NCI-H748 treated with DMSO at 0.1 percent for 48 hours (cell line): ENCODE data around the gene CREG2.
"Not testable (repeated sequence)": the region's sequence is repeated elsewhere in the genome, so short reads cannot be mapped to it uniquely, and the experiment has no call there.

Experiments used
- DNase-seq: peaks from one replicate; lab custom pipeline; 2025; lab: John Stamatoyannopoulos, UW

CREG2 gene

GRCh38 chr2:101372792-101373191 is 14.5 kb downstream of the CREG2 start:
- DNase-seq: no peak

GRCh38 chr2:101371636-101372035 is 15.7 kb downstream of the CREG2 start:
- no peak for DNase-seq

GRCh38 chr2:101369100-101369499 is 18.2 kb downstream of the CREG2 start:
- DNase-seq: no peak

- DNase-seq: no peak
Measured at GRCh38 chr2:101368376-101368775, 18.9 kb downstream of the CREG2 start.

GRCh38 chr2:101367508-101367907 is 19.8 kb downstream of the CREG2 start:
- DNase-seq: no peak

GRCh38 chr2:101364878-101365277 is 22.4 kb downstream of the CREG2 start:
- no peak for DNase-seq

GRCh38 chr2:101362777-101363176 is 24.5 kb downstream of the CREG2 start:
- no peak for DNase-seq

- DNase-seq: no peak
Measured at GRCh38 chr2:101362316-101362715, 25.0 kb downstream of the CREG2 start.

GRCh38 chr2:101361522-101361921 is 25.8 kb downstream of the CREG2 start:
- no peak for DNase-seq

GRCh38 chr2:101361121-101361520 is 26.2 kb downstream of the CREG2 start:
- DNase-seq: no peak

- DNase-seq: no peak
Measured at GRCh38 chr2:101360232-101360631, 27.1 kb downstream of the CREG2 start.

GRCh38 chr2:101359410-101359954 is 27.8 kb downstream of the CREG2 start:
- DNase-seq: no peak

GRCh38 chr2:101357376-101357775 is 29.9 kb downstream of the CREG2 start:
- DNase-seq: no peak

GRCh38 chr2:101356521-101356920 is 30.8 kb downstream of the CREG2 start:
- no peak for DNase-seq

- no peak for DNase-seq
Measured at GRCh38 chr2:101356055-101356454, 31.2 kb downstream of the CREG2 start.

- no peak for DNase-seq
Measured at GRCh38 chr2:101355401-101356054, 31.8 kb downstream of the CREG2 start.

- DNase-seq: no peak
Measured at GRCh38 chr2:101354420-101355311, 32.6 kb downstream of the CREG2 start.

GRCh38 chr2:101352631-101353030 is 34.7 kb downstream of the CREG2 start:
- DNase-seq: not testable (repeated sequence)

- no peak for DNase-seq
Measured at GRCh38 chr2:101351207-101351606, 36.1 kb downstream of the CREG2 start.

GRCh38 chr2:101349893-101350662 is 37.2 kb downstream of the CREG2 start:
- DNase-seq: no peak

GRCh38 chr2:101348883-101349282 is 38.4 kb downstream of the CREG2 start:
- DNase-seq: no peak

- DNase-seq: no peak
Measured at GRCh38 chr2:101346909-101347308, 40.4 kb downstream of the CREG2 start.
